GM23338 (cell line): ENCODE results near the gene FAHD1. TPM values are rescaled to one million over a fixed set of nuclear protein-coding genes. Genes with fewer than 3 reads are reported as not detected.

Source experiments
- ATAC-seq: fragments of 200-7000 bp; cut with Tn5 transposase; 3 replicates; pipeline ENCODE4 v1.9.1; 2020
- DNase-seq: peaks from one replicate; pipeline ENCODE4 v3.0.0-alpha.2; 2015; ENCODE audit warnings: low spot score
- H2AFZ ChIP-seq: fragments of 200-600 bp; sonication (generic); 2 replicates; pipeline ENCODE4 v1.8.0; 2016; ENCODE audit warnings: antibody characterized with exemption, mild to moderate bottlenecking, moderate library complexity
- H3F3A ChIP-seq: fragments of 200-600 bp; sonication (generic); replicated peaks from 2 replicates; pipeline ENCODE4 v1.8.0; 2017; ENCODE audit warnings: antibody characterized with exemption, mixed run types, low read depth
- H3K27ac ChIP-seq: fragments of 200-600 bp; sonication (generic); 2 replicates; pipeline ENCODE4 v1.6.1; 2016; ENCODE audit warnings: low read depth
- H3K27me3 ChIP-seq: fragments of 200-600 bp; sonication (generic); 2 replicates; pipeline ENCODE4 v1.8.0; 2016; ENCODE audit warnings: mild to moderate bottlenecking, mixed run types, moderate library complexity; ENCODE audit not compliant: insufficient read depth
- H3K36me3 ChIP-seq: fragments of 200-600 bp; sonication (generic); 2 replicates; pipeline ENCODE4 v1.8.0; 2016; ENCODE audit warnings: mild to moderate bottlenecking; ENCODE audit not compliant: insufficient read depth
- H3K4me1 ChIP-seq: fragments of 200-600 bp; sonication (generic); 2 replicates; pipeline ENCODE4 v1.8.0; 2016; ENCODE audit warnings: mild to moderate bottlenecking, moderate library complexity; ENCODE audit not compliant: insufficient read depth
- H3K4me2 ChIP-seq: fragments of 200-600 bp; sonication (generic); 2 replicates; pipeline ENCODE4 v1.7.1; 2017; ENCODE audit warnings: mixed run types
- H3K4me3 ChIP-seq: fragments of 200-600 bp; sonication (generic); 2 replicates; pipeline ENCODE4 v1.6.1; 2016; ENCODE audit warnings: mixed run types
- H3K79me2 ChIP-seq: fragments of 200-600 bp; sonication (generic); replicated peaks from 2 replicates; pipeline ENCODE4 v1.8.0; 2017; ENCODE audit warnings: mild to moderate bottlenecking; ENCODE audit not compliant: insufficient read depth
- H3K9me2 ChIP-seq: fragments of 200-600 bp; sonication (generic); 2 replicates; pipeline ENCODE4 v1.8.0; 2017; ENCODE audit not compliant: insufficient read depth
- H4K20me1 ChIP-seq: fragments of 200-600 bp; sonication (generic); replicated peaks from 2 replicates; pipeline ENCODE4 v1.8.0; 2017; ENCODE audit warnings: mild to moderate bottlenecking; ENCODE audit not compliant: insufficient read depth
- H3K27ac Mint-ChIP-seq: 2 replicates; pipeline ENCODE4 v1.8.0; 2020; ENCODE audit warnings: inconsistent platforms, mild to moderate bottlenecking, moderate library complexity, mixed read lengths
- H3K27me3 Mint-ChIP-seq: 3 replicates; pipeline ENCODE4 v1.8.0; 2022; ENCODE audit warnings: low read depth, mild to moderate bottlenecking, moderate library complexity, mixed read lengths, inconsistent platforms; ENCODE audit not compliant: insufficient read depth, poor library complexity
- H3K36me3 Mint-ChIP-seq: 3 replicates; pipeline ENCODE4 v1.8.0; 2021; ENCODE audit warnings: low read depth, mild to moderate bottlenecking, inconsistent platforms, moderate library complexity, mixed read lengths
- H3K4me1 Mint-ChIP-seq: 3 replicates; pipeline ENCODE4 v1.8.0; 2020; ENCODE audit warnings: mild to moderate bottlenecking, inconsistent platforms, mixed read lengths
- H3K4me3 Mint-ChIP-seq: 3 replicates; pipeline ENCODE4 v1.8.0; 2021; ENCODE audit warnings: moderate library complexity, mild to moderate bottlenecking, inconsistent platforms, mixed read lengths
- H3K9me3 Mint-ChIP-seq: 3 replicates; pipeline ENCODE4 v1.8.0; 2020; ENCODE audit warnings: moderate library complexity, mild to moderate bottlenecking, inconsistent platforms, mixed read lengths
- CREB1 ChIP-seq: fragments of 250-450 bp; sonication (Bioruptor Pico); IDR thresholded peaks from 2 replicates; pipeline ENCODE4 v1.5.0; 2020; ENCODE audit warnings: low read depth, mild to moderate bottlenecking, moderate library complexity
- EZH2 ChIP-seq: fragments of 200-600 bp; sonication (generic); IDR thresholded peaks from one replicate; pipeline ENCODE4 v1.8.0; 2017; ENCODE audit warnings: antibody characterized with exemption, mild to moderate bottlenecking, low read depth; ENCODE audit not compliant: unreplicated experiment
- JUNB ChIP-seq: IDR thresholded peaks from one replicate; pipeline ENCODE4 v1.6.1; 2016; ENCODE audit warnings: antibody characterized with exemption; ENCODE audit not compliant: unreplicated experiment
- NANOG ChIP-seq: IDR thresholded peaks from 2 replicates; pipeline ENCODE4 v1.6.1; 2016; ENCODE audit warnings: antibody characterized with exemption, borderline replicate concordance
- POLR2AphosphoS5 ChIP-seq: IDR thresholded peaks from 2 replicates; pipeline ENCODE4 v1.6.1; 2016; ENCODE audit warnings: antibody characterized with exemption, low read depth
- ZNF331 ChIP-seq: fragments of 250-450 bp; sonication (Bioruptor Pico); IDR thresholded peaks from 2 replicates; pipeline ENCODE4 v1.5.0; 2020; ENCODE audit warnings: low read depth, mild to moderate bottlenecking, moderate library complexity
- polyA plus RNA-seq: library from polyadenylated mRNA; unstranded; fragments of >200 nt; fragmentation: Nextera tagmentation; extraction: Ambion mirVana; gene quantifications from 2 replicates; pipeline ENCODE4 v1.2.1, GENCODE V29; 2016
- total RNA-seq: library from RNA; depleted of rRNA; stranded (reverse); fragments of >200 nt; shearing (Covaris generic); gene quantifications from 2 replicates; pipeline ENCODE4 v1.2.3, GENCODE V29; 2014
- TF ChIP-seq, protein P1 (sequence below): IDR thresholded peaks from one replicate; pipeline ENCODE4 v1.6.1; 2018; ENCODE audit warnings: antibody characterized with exemption; ENCODE audit not compliant: unreplicated experiment
- TF ChIP-seq, protein P2 (sequence below), 2 experiments: fragments of 200-600 bp in 1 of 2; sonication (generic) in 1 of 2; conservative IDR thresholded peaks; 2 replicates each; pipeline versions ENCODE4 v1.5.1 to v1.6.1; 2016 to 2017; ENCODE audit warnings: antibody characterized with exemption in 2 of 2, low read depth in 2 of 2, mild to moderate bottlenecking in 2 of 2, moderate library complexity in 1 of 2
- TF ChIP-seq, protein P3 (sequence below): IDR thresholded peaks from 2 replicates; pipeline ENCODE4 v1.6.1; 2016; ENCODE audit warnings: antibody characterized with exemption

The FAHD1 gene
- total and polyA plus RNA-seq, 2 experiments from 2014 or later = 21.0 to 23.9 TPM

DNA sequence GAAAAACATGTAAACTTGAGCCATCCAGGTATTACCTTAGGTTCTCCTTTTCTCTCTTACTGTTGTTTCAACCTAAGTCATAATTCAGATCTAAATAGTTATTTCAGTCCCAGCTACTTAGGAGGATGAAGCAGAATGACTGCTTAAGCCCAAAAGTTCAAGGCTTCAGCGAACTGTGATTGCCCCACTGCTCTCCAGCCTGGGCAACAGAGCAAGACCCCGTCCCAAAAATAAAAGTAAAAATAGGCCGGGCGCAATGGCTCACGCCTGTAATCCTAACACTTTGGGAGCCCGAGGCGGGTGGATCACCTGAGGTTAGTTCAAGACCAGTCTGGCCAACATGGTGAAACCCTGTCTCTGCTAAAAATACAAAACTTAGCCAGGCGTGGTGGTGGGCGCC is 35.4 kb downstream of the FAHD1 start (continued):
- no peak for TF ChIP-seq POLR2AphosphoS5
- TF ChIP-seq NANOG = no peak
- TF ChIP-seq CREB1 (CRISPR knock-in tag) = no peak
- TF ChIP-seq, protein P1, sequence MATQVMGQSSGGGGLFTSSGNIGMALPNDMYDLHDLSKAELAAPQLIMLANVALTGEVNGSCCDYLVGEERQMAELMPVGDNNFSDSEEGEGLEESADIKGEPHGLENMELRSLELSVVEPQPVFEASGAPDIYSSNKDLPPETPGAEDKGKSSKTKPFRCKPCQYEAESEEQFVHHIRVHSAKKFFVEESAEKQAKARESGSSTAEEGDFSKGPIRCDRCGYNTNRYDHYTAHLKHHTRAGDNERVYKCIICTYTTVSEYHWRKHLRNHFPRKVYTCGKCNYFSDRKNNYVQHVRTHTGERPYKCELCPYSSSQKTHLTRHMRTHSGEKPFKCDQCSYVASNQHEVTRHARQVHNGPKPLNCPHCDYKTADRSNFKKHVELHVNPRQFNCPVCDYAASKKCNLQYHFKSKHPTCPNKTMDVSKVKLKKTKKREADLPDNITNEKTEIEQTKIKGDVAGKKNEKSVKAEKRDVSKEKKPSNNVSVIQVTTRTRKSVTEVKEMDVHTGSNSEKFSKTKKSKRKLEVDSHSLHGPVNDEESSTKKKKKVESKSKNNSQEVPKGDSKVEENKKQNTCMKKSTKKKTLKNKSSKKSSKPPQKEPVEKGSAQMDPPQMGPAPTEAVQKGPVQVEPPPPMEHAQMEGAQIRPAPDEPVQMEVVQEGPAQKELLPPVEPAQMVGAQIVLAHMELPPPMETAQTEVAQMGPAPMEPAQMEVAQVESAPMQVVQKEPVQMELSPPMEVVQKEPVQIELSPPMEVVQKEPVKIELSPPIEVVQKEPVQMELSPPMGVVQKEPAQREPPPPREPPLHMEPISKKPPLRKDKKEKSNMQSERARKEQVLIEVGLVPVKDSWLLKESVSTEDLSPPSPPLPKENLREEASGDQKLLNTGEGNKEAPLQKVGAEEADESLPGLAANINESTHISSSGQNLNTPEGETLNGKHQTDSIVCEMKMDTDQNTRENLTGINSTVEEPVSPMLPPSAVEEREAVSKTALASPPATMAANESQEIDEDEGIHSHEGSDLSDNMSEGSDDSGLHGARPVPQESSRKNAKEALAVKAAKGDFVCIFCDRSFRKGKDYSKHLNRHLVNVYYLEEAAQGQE = no peak
- TF ChIP-seq, protein P2, sequence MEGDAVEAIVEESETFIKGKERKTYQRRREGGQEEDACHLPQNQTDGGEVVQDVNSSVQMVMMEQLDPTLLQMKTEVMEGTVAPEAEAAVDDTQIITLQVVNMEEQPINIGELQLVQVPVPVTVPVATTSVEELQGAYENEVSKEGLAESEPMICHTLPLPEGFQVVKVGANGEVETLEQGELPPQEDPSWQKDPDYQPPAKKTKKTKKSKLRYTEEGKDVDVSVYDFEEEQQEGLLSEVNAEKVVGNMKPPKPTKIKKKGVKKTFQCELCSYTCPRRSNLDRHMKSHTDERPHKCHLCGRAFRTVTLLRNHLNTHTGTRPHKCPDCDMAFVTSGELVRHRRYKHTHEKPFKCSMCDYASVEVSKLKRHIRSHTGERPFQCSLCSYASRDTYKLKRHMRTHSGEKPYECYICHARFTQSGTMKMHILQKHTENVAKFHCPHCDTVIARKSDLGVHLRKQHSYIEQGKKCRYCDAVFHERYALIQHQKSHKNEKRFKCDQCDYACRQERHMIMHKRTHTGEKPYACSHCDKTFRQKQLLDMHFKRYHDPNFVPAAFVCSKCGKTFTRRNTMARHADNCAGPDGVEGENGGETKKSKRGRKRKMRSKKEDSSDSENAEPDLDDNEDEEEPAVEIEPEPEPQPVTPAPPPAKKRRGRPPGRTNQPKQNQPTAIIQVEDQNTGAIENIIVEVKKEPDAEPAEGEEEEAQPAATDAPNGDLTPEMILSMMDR (conservative IDR thresholded peaks at IDR 0.05; ENCODE audit: low read depth in 2 of 2) = no peak
- TF ChIP-seq, protein P3, sequence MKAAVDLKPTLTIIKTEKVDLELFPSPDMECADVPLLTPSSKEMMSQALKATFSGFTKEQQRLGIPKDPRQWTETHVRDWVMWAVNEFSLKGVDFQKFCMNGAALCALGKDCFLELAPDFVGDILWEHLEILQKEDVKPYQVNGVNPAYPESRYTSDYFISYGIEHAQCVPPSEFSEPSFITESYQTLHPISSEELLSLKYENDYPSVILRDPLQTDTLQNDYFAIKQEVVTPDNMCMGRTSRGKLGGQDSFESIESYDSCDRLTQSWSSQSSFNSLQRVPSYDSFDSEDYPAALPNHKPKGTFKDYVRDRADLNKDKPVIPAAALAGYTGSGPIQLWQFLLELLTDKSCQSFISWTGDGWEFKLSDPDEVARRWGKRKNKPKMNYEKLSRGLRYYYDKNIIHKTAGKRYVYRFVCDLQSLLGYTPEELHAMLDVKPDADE = no peak
- TF ChIP-seq EZH2 = no peak
- TF ChIP-seq ZNF331 (CRISPR knock-in tag) = no peak
- TF ChIP-seq JUNB = no peak

DNA sequence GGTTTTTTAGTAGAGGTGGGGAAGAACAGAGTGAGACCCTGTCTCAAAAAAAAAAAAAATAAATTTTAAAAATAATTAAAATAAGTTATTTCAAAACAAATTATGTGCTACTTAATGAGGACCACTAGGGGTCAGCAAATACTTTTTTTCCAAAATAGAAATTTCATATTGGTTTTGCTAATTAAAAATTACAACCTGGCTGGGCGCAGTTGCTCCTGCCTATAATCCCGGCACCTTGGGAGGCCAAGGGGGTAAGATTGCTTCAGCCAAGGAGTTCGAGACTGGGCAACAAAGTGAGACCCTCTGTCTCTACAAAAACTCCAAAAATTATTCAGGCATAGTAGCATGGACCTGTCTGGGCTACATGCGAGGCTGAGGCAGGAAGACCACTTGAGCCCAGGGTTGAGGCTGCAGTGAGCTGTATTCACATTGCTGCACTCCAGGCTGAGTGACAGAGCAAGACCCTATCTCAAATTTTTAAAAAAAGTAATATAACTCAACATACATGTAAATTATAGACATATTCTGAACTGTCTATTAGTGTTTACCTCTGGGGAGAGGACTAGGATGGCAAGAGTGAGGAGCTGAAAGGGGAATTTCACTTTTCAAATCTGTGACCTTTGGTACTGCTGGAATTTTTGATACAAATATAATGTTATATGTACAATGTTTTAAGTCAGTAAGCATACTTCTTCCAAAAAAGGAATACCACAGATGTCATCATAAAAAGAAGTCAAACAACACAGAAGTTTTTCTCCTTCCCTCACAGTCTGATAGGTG is 36.9 kb downstream of the FAHD1 start:
- DNase-seq (peak; percentile 49), ATAC-seq (peak; percentile 58; the same call in 2 of the 3 replicates)
- H4K20me1 ChIP-seq = no peaks in the 10 kb centered on the region
- TF ChIP-seq NANOG = no peak
- TF ChIP-seq, protein P2 (conservative IDR thresholded peaks at IDR 0.05; ENCODE audit: low read depth in 2 of 2) = peak in 1 of 2 experiments; percentile 59
- no peaks in the 10 kb centered on the region for H3K79me2 ChIP-seq
- H2AFZ ChIP-seq = no peak overlapping the region
- Mint-ChIP-seq H3K27me3 (peaks cover 6% of the 10 kb centered on the region), H3K4me3 (no peak overlapping the region), H3K4me1 (no peaks in the 10 kb centered on the region), H3K36me3 (no peaks in the 10 kb centered on the region), H3K27ac (no peak overlapping the region), H3K9me3 (no peaks in the 10 kb centered on the region)
- no peak overlapping the region for H3K4me2 ChIP-seq
- no peak overlapping the region for H3K27ac ChIP-seq
- H3K9me2 ChIP-seq = no peaks in the 10 kb centered on the region
- H3K4me3 ChIP-seq = no peak overlapping the region
- no peaks in the 10 kb centered on the region for H3K4me1 ChIP-seq
- H3K27me3 ChIP-seq = no peaks in the 10 kb centered on the region
- no peaks in the 10 kb centered on the region for H3F3A ChIP-seq
- H3K36me3 ChIP-seq = no peaks in the 10 kb centered on the region
